Osteocyte (in vitro differentiated cells): Measurements from ENCODE around the gene SNX25. TPM values are rescaled to one million over a fixed set of nuclear protein-coding genes. Genes with fewer than 3 reads are reported as not detected.
"Not testable (repeated sequence)": the region's sequence is repeated elsewhere in the genome, so short reads cannot be mapped to it uniquely, and the experiment has no call there.

Experiments
- DNase-seq: peaks from one replicate; pipeline ENCODE4 v3.0.0; 2021; ENCODE audit warnings: mixed read lengths; ENCODE audit not compliant: unreplicated experiment; ENCODE audit errors: extremely low spot score
- H3K27ac Mint-ChIP-seq: one replicate; pipeline ENCODE4 v1.8.0; 2021; ENCODE audit warnings: mild to moderate bottlenecking, mixed read lengths; ENCODE audit not compliant: unreplicated experiment
- H3K27me3 Mint-ChIP-seq: one replicate; pipeline ENCODE4 v1.8.0; 2021; ENCODE audit warnings: mixed read lengths; ENCODE audit not compliant: unreplicated experiment
- H3K36me3 Mint-ChIP-seq: one replicate; pipeline ENCODE4 v1.8.0; 2021; ENCODE audit warnings: mixed read lengths; ENCODE audit not compliant: unreplicated experiment
- H3K4me1 Mint-ChIP-seq: one replicate; pipeline ENCODE4 v1.8.0; 2021; ENCODE audit warnings: mixed read lengths; ENCODE audit not compliant: unreplicated experiment
- H3K4me3 Mint-ChIP-seq: one replicate; pipeline ENCODE4 v1.8.0; 2021; ENCODE audit warnings: mild to moderate bottlenecking, moderate library complexity, mixed read lengths; ENCODE audit not compliant: unreplicated experiment
- H3K9me3 Mint-ChIP-seq: one replicate; pipeline ENCODE4 v1.8.0; 2021; ENCODE audit warnings: mixed read lengths; ENCODE audit not compliant: unreplicated experiment
- total RNA-seq: library from RNA; stranded (reverse); gene quantifications from 2 replicates; pipeline ENCODE4 v1.2.1, GENCODE V29; 2021
- TF ChIP-seq, protein P1 (sequence below): fragments of 200-600 bp; sonication (generic); IDR thresholded peaks from 2 replicates; pipeline ENCODE4 v1.5.0; 2021; ENCODE audit warnings: antibody characterized with exemption, mild to moderate bottlenecking, moderate library complexity

Gene SNX25
- total RNA-seq, 1 donor from 2014 or later = 44.4 TPM

DNA sequence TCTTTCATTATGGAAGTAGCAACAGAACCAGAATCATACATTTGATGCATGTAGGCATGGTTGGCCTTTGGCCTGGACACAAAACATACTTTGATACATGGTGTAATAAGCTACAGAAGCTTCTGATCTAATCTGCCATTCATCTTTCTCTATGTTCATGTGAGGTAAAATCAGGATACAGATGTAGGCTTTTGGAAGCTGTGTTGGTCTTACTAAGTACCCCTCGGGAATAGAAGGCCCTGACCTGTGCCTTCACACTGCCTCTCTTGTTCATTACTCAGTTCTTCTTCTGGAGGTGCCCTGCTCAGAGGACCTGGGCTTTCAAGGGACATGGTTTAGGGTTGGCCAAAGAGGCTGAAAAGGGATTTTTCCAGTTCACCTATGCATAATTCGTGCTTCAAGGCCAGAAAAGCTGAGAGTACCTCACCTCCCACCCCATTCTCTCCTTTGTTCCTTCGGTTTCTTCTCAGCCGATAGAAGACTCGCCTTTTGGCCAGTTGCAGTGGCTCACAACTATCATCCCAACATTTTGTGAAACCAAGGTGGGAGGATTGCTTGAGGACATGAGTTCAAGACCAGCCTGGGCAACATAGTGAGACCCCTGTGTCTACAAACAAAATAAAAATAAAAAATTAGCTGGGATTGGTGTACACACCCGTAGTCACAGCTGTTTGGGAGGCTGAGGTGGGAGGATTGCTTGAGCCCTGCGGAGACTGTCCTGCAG lies 25.9 kb downstream of the SNX25 start:
- no peak for DNase-seq
- H3K4me1 Mint-ChIP-seq = peaks cover 38% of the 10 kb centered on the region
- no peaks in the 10 kb centered on the region for H3K27me3 Mint-ChIP-seq
- H3K9me3 Mint-ChIP-seq = peaks cover 4% of the 10 kb centered on the region
- TF ChIP-seq, protein P1, sequence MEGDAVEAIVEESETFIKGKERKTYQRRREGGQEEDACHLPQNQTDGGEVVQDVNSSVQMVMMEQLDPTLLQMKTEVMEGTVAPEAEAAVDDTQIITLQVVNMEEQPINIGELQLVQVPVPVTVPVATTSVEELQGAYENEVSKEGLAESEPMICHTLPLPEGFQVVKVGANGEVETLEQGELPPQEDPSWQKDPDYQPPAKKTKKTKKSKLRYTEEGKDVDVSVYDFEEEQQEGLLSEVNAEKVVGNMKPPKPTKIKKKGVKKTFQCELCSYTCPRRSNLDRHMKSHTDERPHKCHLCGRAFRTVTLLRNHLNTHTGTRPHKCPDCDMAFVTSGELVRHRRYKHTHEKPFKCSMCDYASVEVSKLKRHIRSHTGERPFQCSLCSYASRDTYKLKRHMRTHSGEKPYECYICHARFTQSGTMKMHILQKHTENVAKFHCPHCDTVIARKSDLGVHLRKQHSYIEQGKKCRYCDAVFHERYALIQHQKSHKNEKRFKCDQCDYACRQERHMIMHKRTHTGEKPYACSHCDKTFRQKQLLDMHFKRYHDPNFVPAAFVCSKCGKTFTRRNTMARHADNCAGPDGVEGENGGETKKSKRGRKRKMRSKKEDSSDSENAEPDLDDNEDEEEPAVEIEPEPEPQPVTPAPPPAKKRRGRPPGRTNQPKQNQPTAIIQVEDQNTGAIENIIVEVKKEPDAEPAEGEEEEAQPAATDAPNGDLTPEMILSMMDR = no peak
- H3K36me3 Mint-ChIP-seq = peaks cover 6% of the 10 kb centered on the region
- no peak overlapping the region for H3K27ac Mint-ChIP-seq
- H3K4me3 Mint-ChIP-seq = no peak overlapping the region

DNA sequence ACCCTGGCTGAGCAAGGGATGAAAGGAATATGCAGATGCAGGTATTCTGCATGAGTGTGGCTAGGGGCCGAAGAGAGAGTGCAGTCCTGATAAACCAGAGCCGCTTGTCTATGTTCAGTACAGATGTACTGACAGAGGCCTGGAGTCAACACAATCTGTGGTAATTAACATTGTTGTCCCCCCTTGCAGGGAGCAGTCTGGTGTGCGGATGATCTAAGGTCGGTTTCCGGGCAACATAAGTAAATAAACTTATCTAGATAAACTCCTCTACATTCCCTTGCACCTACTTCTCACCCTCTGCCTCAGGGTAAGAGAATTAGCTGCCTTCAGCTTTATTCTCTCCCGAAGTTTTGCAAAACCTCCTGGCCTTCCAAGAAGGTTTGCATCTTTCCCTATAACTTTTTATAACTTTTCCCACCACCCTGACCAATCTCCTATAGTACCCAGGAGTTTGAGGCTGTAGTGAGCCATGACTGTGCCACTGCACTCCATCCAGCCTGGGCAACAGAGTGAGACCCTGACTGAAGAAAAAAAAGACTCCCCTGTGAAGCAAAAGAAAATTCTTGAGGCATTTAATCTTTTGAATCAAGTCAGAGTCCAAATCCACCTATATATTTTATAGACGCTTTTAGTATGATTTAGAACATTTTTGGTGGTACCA lies 26.6 kb downstream of the SNX25 start:
- TF ChIP-seq, protein P1 = no peak
- Mint-ChIP-seq H3K27ac (peak overlapping the region; percentile 34), H3K27me3 (no peaks in the 10 kb centered on the region)

DNA sequence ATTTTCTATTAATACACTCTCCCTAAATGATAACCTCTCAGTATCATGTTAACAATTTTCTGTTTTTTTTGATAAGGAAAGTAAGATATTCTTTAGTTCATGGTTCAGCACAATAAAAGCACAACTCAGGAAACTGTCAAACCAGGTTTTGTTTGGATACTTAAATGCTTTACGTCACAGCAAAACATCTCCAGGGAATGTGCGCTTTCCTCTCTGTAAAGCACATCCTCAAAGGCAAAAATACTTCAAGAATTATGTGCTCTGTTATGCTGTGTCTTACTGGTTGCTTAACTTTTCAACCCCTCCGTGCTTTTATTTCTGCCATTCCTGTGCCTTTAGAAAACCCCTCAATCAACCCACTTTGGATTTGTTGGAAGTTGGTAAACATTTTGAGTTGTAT lies 27.8 kb downstream of the SNX25 start:
- Mint-ChIP-seq H3K27ac (peak overlapping the region; percentile 60), H3K4me1 (peaks cover 45% of the 10 kb centered on the region)

More for the DNA sequence above, 26.6 kb downstream of the SNX25 start:
- peaks cover 38% of the 10 kb centered on the region for H3K4me1 Mint-ChIP-seq
- no peak overlapping the region for H3K4me3 Mint-ChIP-seq
- H3K9me3 Mint-ChIP-seq = peaks cover 4% of the 10 kb centered on the region
- peaks cover 6% of the 10 kb centered on the region for H3K36me3 Mint-ChIP-seq
- no peak for DNase-seq

DNA sequence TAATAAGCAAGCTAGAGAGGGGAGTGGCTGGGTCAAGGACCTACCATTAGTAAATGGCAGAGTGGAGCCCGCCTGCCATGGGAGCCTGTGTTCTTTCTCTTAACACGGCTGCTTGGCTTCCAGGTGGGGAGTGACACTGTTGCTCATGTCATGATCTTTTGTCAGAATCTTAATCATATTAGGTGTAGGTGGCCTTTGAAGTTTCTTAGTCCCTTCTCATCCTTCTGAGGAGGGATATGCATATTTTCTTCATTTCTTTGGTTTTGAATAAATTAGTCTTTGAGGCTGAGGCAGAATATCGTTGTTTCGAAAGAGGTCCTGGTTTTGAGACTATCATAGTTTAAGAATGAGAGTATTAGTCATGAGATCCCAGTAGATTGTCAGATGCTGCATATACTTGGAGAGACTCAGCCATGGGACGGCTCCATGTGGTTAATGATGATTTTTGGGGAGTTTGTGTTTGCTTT lies 28.9 kb downstream of the SNX25 start:
- Mint-ChIP-seq H3K9me3 (peaks cover 4% of the 10 kb centered on the region), H3K4me1 (peaks cover 51% of the 10 kb centered on the region), H3K27me3 (no peaks in the 10 kb centered on the region), H3K4me3 (no peak overlapping the region), H3K36me3 (peaks cover 11% of the 10 kb centered on the region), H3K27ac (no peak overlapping the region)
- no peak for DNase-seq
- TF ChIP-seq, protein P1 = no peak

More for the DNA sequence above, 27.8 kb downstream of the SNX25 start:
- peaks cover 11% of the 10 kb centered on the region for H3K36me3 Mint-ChIP-seq
- H3K27me3 Mint-ChIP-seq = no peaks in the 10 kb centered on the region
- H3K9me3 Mint-ChIP-seq = peaks cover 4% of the 10 kb centered on the region
- TF ChIP-seq, protein P1 = no peak
- DNase-seq = no peak
- no peak overlapping the region for H3K4me3 Mint-ChIP-seq

DNA sequence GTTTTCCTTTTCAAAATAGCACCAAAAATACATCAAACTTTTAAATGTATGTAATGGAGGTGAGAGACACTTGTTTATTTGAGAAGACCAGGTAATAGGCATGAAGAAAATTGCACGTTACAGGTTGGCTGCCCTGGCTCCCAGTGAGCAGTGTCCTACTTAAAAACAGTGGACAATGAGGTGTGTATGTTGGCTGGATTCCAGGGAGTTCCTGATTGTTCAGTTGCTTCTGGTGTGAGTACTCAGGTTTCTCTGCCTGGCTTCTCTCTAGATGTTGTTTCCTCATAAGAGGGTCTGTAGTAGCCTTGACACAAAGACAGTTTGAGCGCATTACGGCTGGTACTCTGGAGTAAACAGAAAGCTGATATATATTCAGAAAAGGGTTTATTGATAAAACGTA lies 29.4 kb downstream of the SNX25 start:
- H3K4me3 Mint-ChIP-seq = no peak overlapping the region
- H3K27ac Mint-ChIP-seq = no peak overlapping the region
- peaks cover 4% of the 10 kb centered on the region for H3K9me3 Mint-ChIP-seq
- DNase-seq = no peak
- H3K27me3 Mint-ChIP-seq = no peaks in the 10 kb centered on the region
- TF ChIP-seq, protein P1 = no peak
- H3K4me1 Mint-ChIP-seq = peaks cover 55% of the 10 kb centered on the region
- peaks cover 11% of the 10 kb centered on the region for H3K36me3 Mint-ChIP-seq

DNA sequence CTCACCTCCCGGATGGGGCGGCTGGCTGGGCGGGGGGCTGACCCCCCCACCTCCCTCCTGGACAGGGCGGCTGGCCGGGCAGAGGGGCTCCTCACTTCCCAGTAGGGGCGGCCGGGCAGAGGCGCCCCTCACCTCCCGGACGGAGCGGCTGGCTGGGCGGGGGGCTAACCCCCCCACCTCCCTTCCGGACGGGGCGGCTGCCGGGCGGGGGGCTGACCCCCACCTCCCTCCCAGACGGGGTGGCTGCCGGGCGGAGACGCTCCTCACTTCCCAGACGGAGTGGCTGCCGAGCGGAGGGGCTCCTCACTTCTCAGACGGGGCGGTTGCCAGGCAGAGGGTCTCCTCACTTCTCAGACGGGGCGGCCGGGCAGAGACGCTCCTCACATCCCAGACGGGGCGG lies 31.1 kb downstream of the SNX25 start:
- Mint-ChIP-seq H3K36me3 (peaks cover 11% of the 10 kb centered on the region), H3K4me1 (peaks cover 65% of the 10 kb centered on the region)
- DNase-seq, H3K27me3 Mint-ChIP-seq, H3K4me3 Mint-ChIP-seq, H3K27ac Mint-ChIP-seq, H3K9me3 Mint-ChIP-seq: not testable (repeated sequence)
